IMR-90 (cell line): ENCODE results near the gene TIAM1. TPM values are rescaled to one million over a fixed set of nuclear protein-coding genes. Genes with fewer than 3 reads are reported as not detected.

Experiments used
- ATAC-seq: fragments of 200-7000 bp; cut with Tn5 transposase; 2 replicates; pipeline ENCODE4 v1.9.1; 2020; ENCODE audit warnings: low read depth, mild to moderate bottlenecking, moderate library complexity
- BruUV-seq: library from RNA; stranded (reverse); fragments of 400-500 nt; replicated peaks from 2 replicates; lab custom pipeline; 2021; lab: Mats Ljungman, UMichigan
- CTCF ChIA-PET: fragments of 300-600 bp; formaldehyde crosslinking; extraction: SDS; loops from one replicate; lab custom pipeline; 2021; ENCODE audit warnings: antibody characterized with exemption; lab: Yijun Ruan, JAX
- POLR2A ChIA-PET: fragments of 300-600 bp; sonication (Branson Sonifier 250); formaldehyde crosslinking; loops from one replicate; lab custom pipeline; 2022; ENCODE audit warnings: antibody characterized with exemption; ENCODE audit not compliant: unreplicated experiment; lab: Charles Lee
- DNase-seq: peaks from one replicate; pipeline ENCODE4 v3.0.0; 2013
- H2AFZ ChIP-seq: replicated peaks from 2 replicates; pipeline ENCODE3; 2013; ENCODE audit warnings: low read length, mild to moderate bottlenecking; ENCODE audit not compliant: poor library complexity
- H2AK5ac ChIP-seq: 2 replicates; pipeline ENCODE4 v1.6.1; 2013; ENCODE audit warnings: low read depth, low read length, inconsistent platforms
- H2AK9ac ChIP-seq: replicated peaks from 2 replicates; pipeline ENCODE3; 2013; ENCODE audit warnings: mild to moderate bottlenecking, low read depth, low read length, moderate library complexity; ENCODE audit not compliant: poor library complexity
- H2BK120ac ChIP-seq: 2 replicates; pipeline ENCODE4 v1.6.1; 2013; ENCODE audit warnings: low read depth, low read length, inconsistent platforms
- H2BK15ac ChIP-seq: 3 replicates; pipeline ENCODE4 v1.6.1; 2013; ENCODE audit warnings: low read depth, low read length, inconsistent platforms
- H2BK20ac ChIP-seq: 2 replicates; pipeline ENCODE4 v1.6.1; 2013; ENCODE audit warnings: low read depth, mild to moderate bottlenecking, inconsistent platforms, low read length, moderate library complexity
- H2BK5ac ChIP-seq: 2 replicates; pipeline ENCODE4 v1.6.1; 2013; ENCODE audit warnings: mild to moderate bottlenecking, low read depth, low read length, inconsistent platforms; ENCODE audit not compliant: poor library complexity, severe bottlenecking
- H3K14ac ChIP-seq: replicated peaks from 2 replicates; pipeline ENCODE4 v1.6.1; 2013; ENCODE audit warnings: low read depth, low read length, inconsistent platforms
- H3K18ac ChIP-seq: 2 replicates; pipeline ENCODE4 v1.6.1; 2013; ENCODE audit warnings: low read depth, low read length, control low read depth
- H3K23ac ChIP-seq: 2 replicates; pipeline ENCODE4 v1.6.1; 2013; ENCODE audit warnings: low read depth, low read length, inconsistent platforms
- H3K27ac ChIP-seq: 2 replicates; pipeline ENCODE4 v1.5.1; 2013; ENCODE audit warnings: mild to moderate bottlenecking, control low read depth, low read length; ENCODE audit not compliant: insufficient read depth
- H3K27me3 ChIP-seq: 2 replicates; pipeline ENCODE4 v1.6.1; 2013; ENCODE audit warnings: low read length; ENCODE audit not compliant: control insufficient read depth, insufficient read depth
- H3K36me3 ChIP-seq: 2 replicates; pipeline ENCODE4 v1.6.1; 2013; ENCODE audit warnings: low read length, mixed read lengths; ENCODE audit not compliant: control insufficient read depth, insufficient read depth
- H3K4ac ChIP-seq: 2 replicates; pipeline ENCODE4 v1.6.1; 2013; ENCODE audit warnings: low read depth, low read length, inconsistent platforms
- H3K4me1 ChIP-seq: 2 replicates; pipeline ENCODE4 v1.6.1; 2013; ENCODE audit warnings: low read length, mixed read lengths; ENCODE audit not compliant: control insufficient read depth, insufficient read depth
- H3K4me2 ChIP-seq: 2 replicates; pipeline ENCODE4 v1.6.1; 2013; ENCODE audit warnings: low read depth, mild to moderate bottlenecking, control low read depth, low read length, moderate library complexity
- H3K4me3 ChIP-seq: 2 replicates; pipeline ENCODE4 v1.5.1; 2013; ENCODE audit warnings: low read depth, mild to moderate bottlenecking, control low read depth, low read length, moderate library complexity; ENCODE audit not compliant: insufficient read depth
- H3K56ac ChIP-seq: 2 replicates; pipeline ENCODE4 v1.6.1; 2013; ENCODE audit warnings: low read length, inconsistent platforms; ENCODE audit not compliant: insufficient read depth; ENCODE audit errors: extremely low read depth
- H3K79me1 ChIP-seq, 2 experiments: 2 replicates each; pipeline ENCODE4 v1.6.1; 2013; ENCODE audit warnings: low read length in 2 of 2, inconsistent platforms in 1 of 2, low read depth in 1 of 2
- H3K9ac ChIP-seq: 2 replicates; pipeline ENCODE4 v1.6.1; 2013; ENCODE audit warnings: low read depth, low read length, control low read depth
- H3K9me1 ChIP-seq: 2 replicates; pipeline ENCODE4 v1.6.1; 2013; ENCODE audit warnings: low read length, inconsistent platforms; ENCODE audit not compliant: insufficient read depth
- H3K9me3 ChIP-seq: 2 replicates; pipeline ENCODE4 v1.6.1; 2013; ENCODE audit warnings: low read length; ENCODE audit not compliant: control insufficient read depth, insufficient read depth
- H4K20me1 ChIP-seq: 2 replicates; pipeline ENCODE4 v1.6.1; 2013; ENCODE audit warnings: low read length, inconsistent platforms; ENCODE audit not compliant: insufficient read depth
- H4K5ac ChIP-seq: 2 replicates; pipeline ENCODE4 v1.6.1; 2013; ENCODE audit warnings: mild to moderate bottlenecking, low read depth, low read length, control low read depth
- H4K8ac ChIP-seq, 2 experiments: 2 replicates each; pipeline ENCODE4 v1.6.1; 2013; ENCODE audit warnings: low read depth in 2 of 2, low read length in 2 of 2, control low read depth in 1 of 2, inconsistent platforms in 1 of 2
- H4K91ac ChIP-seq: 2 replicates; pipeline ENCODE4 v1.6.1; 2013; ENCODE audit warnings: low read depth, low read length, inconsistent platforms; ENCODE audit not compliant: insufficient read depth
- BHLHE40 ChIP-seq: fragments of 150-350 bp; IDR thresholded peaks from 2 replicates; pipeline ENCODE4 v1.6.1; 2016; ENCODE audit warnings: mild to moderate bottlenecking, low read depth, low read length
- CHD1 ChIP-seq: IDR thresholded peaks from 2 replicates; pipeline ENCODE4 v1.6.1; 2012; ENCODE audit warnings: low read depth, low read length, improper control_type of control experiment
- MAFK ChIP-seq: IDR thresholded peaks from 2 replicates; pipeline ENCODE4 v1.6.1; 2012; ENCODE audit warnings: low read depth, low read length, improper control_type of control experiment
- MXI1 ChIP-seq: IDR thresholded peaks from 2 replicates; pipeline ENCODE4 v1.6.1; 2012; ENCODE audit warnings: low read depth, mild to moderate bottlenecking, low read length, moderate library complexity, borderline replicate concordance
- NFE2L2 ChIP-seq: fragments of 150-350 bp; IDR thresholded peaks from 2 replicates; pipeline ENCODE4 v1.6.1; 2016; ENCODE audit warnings: low read depth, mild to moderate bottlenecking, low read length
- POLR2A ChIP-seq: IDR thresholded peaks from 2 replicates; pipeline ENCODE4 v1.6.1; 2012; ENCODE audit warnings: mild to moderate bottlenecking, low read depth, low read length
- RAD21 ChIP-seq: IDR thresholded peaks from 2 replicates; pipeline ENCODE4 v1.6.1; 2012; ENCODE audit warnings: low read length, improper control_type of control experiment
- WGBS, 2 experiments: methylation state at CpG; one replicate each; pipeline versions ENCODE4 v1.1.5 to v1.1.7; 2013; ENCODE audit warnings: missing lambda C conversion rate in 2 of 2; ENCODE audit not compliant: insufficient read length in 1 of 2; ENCODE audit errors: extremely low coverage in 2 of 2; 5-methylcytosine and 5-hydroxymethylcytosine counted together
- dilution Hi-C: fragments of 300-500 bp; cut with HindIII; formaldehyde crosslinking; loops from one replicate; pipeline ENCODE4 v1.14.3; 2018; ENCODE audit warnings: low sequenced_read_pairs; ENCODE audit not compliant: unreplicated experiment
- in situ Hi-C: fragments of 300-500 bp; cut with MboI; formaldehyde crosslinking; loops from 3 replicates; pipeline ENCODE4 v1.14.3; 2019; ENCODE audit warnings: low sequenced_read_pairs, inconsistent platforms, mixed read lengths
- intact Hi-C: fragments of 100-400 bp; cut with micrococcal nuclease; formaldehyde crosslinking; loops from 2 replicates; pipeline ENCODE4 v1.10.0; 2022
- polyA plus RNA-seq, 3 experiments: library from polyadenylated mRNA; depleted of rRNA; stranded (reverse); fragments of >200 nt; gene quantifications; 2 replicates each; pipeline ENCODE4 v1.2.3, GENCODE V29; 2012; ENCODE audit warnings: low replicate concordance in 1 of 3
- total RNA-seq: library from RNA; depleted of rRNA; stranded (reverse); fragments of >200 nt; gene quantifications from 2 replicates; pipeline ENCODE4 v1.2.3, GENCODE V29; 2012
- TF ChIP-seq, protein P1 (sequence below): fragments of 150-350 bp; IDR thresholded peaks from 2 replicates; pipeline ENCODE4 v1.6.1; 2016; ENCODE audit warnings: low read depth, mild to moderate bottlenecking, low read length, moderate library complexity, borderline replicate concordance
- TF ChIP-seq, protein P2 (sequence below): conservative IDR thresholded peaks from 2 replicates; pipeline ENCODE4 v1.5.1; 2012; ENCODE audit warnings: mild to moderate bottlenecking, low read depth, low read length, improper control_type of control experiment

TIAM1 gene
- total and polyA plus RNA-seq, 2 of the 4 experiments (the other 2 are of a cell fraction): 2.9 to 9.3 TPM

- WGBS, 2 experiments: no CpG with 5 or more reads among the region's 1 CpG
- H2BK20ac ChIP-seq: no peak overlapping the region
- no peak overlapping the region for H4K5ac ChIP-seq
- BruUV-seq: no TSS peak
- intact Hi-C loops: no loop called here
- no peak overlapping the region for H3K4ac ChIP-seq
- no peak overlapping the region for H3K14ac ChIP-seq
- TF ChIP-seq, protein P1, sequence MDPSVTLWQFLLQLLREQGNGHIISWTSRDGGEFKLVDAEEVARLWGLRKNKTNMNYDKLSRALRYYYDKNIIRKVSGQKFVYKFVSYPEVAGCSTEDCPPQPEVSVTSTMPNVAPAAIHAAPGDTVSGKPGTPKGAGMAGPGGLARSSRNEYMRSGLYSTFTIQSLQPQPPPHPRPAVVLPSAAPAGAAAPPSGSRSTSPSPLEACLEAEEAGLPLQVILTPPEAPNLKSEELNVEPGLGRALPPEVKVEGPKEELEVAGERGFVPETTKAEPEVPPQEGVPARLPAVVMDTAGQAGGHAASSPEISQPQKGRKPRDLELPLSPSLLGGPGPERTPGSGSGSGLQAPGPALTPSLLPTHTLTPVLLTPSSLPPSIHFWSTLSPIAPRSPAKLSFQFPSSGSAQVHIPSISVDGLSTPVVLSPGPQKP: no peak
- TF ChIP-seq MAFK (peak; percentile 72), RAD21 (no peak), MXI1 (no peak), BHLHE40 (no peak), NFE2L2 (no peak), CHD1 (no peak), POLR2A (no peak)
- TF ChIP-seq, protein P2, sequence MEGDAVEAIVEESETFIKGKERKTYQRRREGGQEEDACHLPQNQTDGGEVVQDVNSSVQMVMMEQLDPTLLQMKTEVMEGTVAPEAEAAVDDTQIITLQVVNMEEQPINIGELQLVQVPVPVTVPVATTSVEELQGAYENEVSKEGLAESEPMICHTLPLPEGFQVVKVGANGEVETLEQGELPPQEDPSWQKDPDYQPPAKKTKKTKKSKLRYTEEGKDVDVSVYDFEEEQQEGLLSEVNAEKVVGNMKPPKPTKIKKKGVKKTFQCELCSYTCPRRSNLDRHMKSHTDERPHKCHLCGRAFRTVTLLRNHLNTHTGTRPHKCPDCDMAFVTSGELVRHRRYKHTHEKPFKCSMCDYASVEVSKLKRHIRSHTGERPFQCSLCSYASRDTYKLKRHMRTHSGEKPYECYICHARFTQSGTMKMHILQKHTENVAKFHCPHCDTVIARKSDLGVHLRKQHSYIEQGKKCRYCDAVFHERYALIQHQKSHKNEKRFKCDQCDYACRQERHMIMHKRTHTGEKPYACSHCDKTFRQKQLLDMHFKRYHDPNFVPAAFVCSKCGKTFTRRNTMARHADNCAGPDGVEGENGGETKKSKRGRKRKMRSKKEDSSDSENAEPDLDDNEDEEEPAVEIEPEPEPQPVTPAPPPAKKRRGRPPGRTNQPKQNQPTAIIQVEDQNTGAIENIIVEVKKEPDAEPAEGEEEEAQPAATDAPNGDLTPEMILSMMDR: no peak
- ATAC-seq (no peak), DNase-seq (no peak)
- no peaks in the 10 kb centered on the region for H3K27me3 ChIP-seq
- H3K9ac ChIP-seq: no peak overlapping the region
- no peak overlapping the region for H3K23ac ChIP-seq
- in situ Hi-C loops: no loop called here
- 0 out of 2 replicates have a peak, but pooled peaks cover 2% of the 10 kb centered on the region for H3K9me1 ChIP-seq
- no peak overlapping the region for H3K18ac ChIP-seq
- no peak overlapping the region for H3K56ac ChIP-seq
- no peak overlapping the region for H2AK9ac ChIP-seq
- no peaks in the 10 kb centered on the region for H3K36me3 ChIP-seq
- H3K4me2 ChIP-seq: no peak overlapping the region
- no peaks in the 10 kb centered on the region for H3K79me1 ChIP-seq
- H4K20me1 ChIP-seq: no peaks in the 10 kb centered on the region
- H4K91ac ChIP-seq: no peak overlapping the region
- H3K4me1 ChIP-seq: no peaks in the 10 kb centered on the region
- H2AK5ac ChIP-seq: no peak overlapping the region
- no peak overlapping the region for H2AFZ ChIP-seq
- dilution Hi-C loops: no loop called here
- H2BK120ac ChIP-seq: no peak overlapping the region
- no peak overlapping the region for H2BK5ac ChIP-seq
- no peak overlapping the region for H4K8ac ChIP-seq
- ChIA-PET CTCF (no interaction called here), POLR2A (no interaction called here)
- no peak overlapping the region for H2BK15ac ChIP-seq
- no peak overlapping the region for H3K27ac ChIP-seq
- H3K9me3 ChIP-seq: no peaks in the 10 kb centered on the region
- H3K4me3 ChIP-seq: no peak overlapping the region
These were observed 206.1 kb downstream of the TIAM1 start for GRCh38 chr21:31137960-31138359.
